RCC 7860 (cell line): Measurements from ENCODE around the gene SF3B6.

Experiments used
- DNase-seq: peaks from one replicate; pipeline ENCODE4 v3.0.0-alpha.2; 2015; ENCODE audit warnings: low spot score
- FAIRE-seq: peaks from 2 replicates; lab custom pipeline; 2012; peaks lifted over from hg19 to GRCh38; lab: Jason Lieb, UNC

Gene SF3B6

GRCh38 chr2:24022324-24022974 lies 53.7 kb downstream of the SF3B6 start:
- DNase-seq (no peak), FAIRE-seq (no peak)

GRCh38 chr2:24021122-24021998 lies 54.8 kb downstream of the SF3B6 start:
- FAIRE-seq (no peak), DNase-seq (no peak)

- no peak for DNase-seq
- FAIRE-seq, result no peak
Observed at GRCh38 chr2:24020244-24020643, 55.9 kb downstream of the SF3B6 start.

GRCh38 chr2:24019729-24020128 lies 56.4 kb downstream of the SF3B6 start:
- DNase-seq, result no peak
- FAIRE-seq, result no peak

GRCh38 chr2:24018241-24018640 lies 57.9 kb downstream of the SF3B6 start:
- DNase-seq (no peak), FAIRE-seq (no peak)

- no peak for FAIRE-seq
Observed at GRCh38 chr2:24017711-24018110, 58.4 kb downstream of the SF3B6 start.

More at GRCh38 chr2:24017711-24018110, 58.4 kb downstream of the SF3B6 start:
- DNase-seq, result no peak
